ENCODE measurements around the gene GRID1.

DNA sequence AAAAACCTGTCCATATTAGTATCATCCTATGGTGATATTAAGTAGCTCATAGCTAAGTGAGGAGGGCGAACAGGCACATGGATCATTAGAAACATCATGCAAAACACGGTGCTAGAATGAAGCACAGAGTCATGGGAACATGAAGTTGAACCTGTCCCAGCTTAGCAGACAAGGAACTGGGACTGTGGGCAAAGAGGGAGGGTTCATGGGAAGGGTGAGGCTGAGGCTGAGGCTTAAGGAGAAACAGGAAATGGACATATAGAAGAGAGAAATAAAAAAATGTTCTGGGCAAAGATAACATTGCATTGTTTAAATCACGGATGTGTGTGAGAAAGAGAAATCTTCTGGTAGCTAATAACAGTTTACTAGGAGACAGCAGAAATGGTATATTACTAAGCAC is 708.1 kb downstream of the GRID1 start:
- TF ChIP-seq POLR2A (IDR thresholded peaks at IDR 0.05): no peak
- TF ChIP-seq, protein P1, sequence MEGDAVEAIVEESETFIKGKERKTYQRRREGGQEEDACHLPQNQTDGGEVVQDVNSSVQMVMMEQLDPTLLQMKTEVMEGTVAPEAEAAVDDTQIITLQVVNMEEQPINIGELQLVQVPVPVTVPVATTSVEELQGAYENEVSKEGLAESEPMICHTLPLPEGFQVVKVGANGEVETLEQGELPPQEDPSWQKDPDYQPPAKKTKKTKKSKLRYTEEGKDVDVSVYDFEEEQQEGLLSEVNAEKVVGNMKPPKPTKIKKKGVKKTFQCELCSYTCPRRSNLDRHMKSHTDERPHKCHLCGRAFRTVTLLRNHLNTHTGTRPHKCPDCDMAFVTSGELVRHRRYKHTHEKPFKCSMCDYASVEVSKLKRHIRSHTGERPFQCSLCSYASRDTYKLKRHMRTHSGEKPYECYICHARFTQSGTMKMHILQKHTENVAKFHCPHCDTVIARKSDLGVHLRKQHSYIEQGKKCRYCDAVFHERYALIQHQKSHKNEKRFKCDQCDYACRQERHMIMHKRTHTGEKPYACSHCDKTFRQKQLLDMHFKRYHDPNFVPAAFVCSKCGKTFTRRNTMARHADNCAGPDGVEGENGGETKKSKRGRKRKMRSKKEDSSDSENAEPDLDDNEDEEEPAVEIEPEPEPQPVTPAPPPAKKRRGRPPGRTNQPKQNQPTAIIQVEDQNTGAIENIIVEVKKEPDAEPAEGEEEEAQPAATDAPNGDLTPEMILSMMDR (IDR thresholded peaks at IDR 0.05): no peak

Measured in esophagus squamous epithelium (tissue), 4 donors.